Stimulated activated CD8-positive, alpha-beta memory T cell treated with anti-CD3 and anti-CD28 coated beads, Interleukin-4, amount 100 ng/mL, for 1 hour (primary cell): ENCODE measurements around the gene DDX6.
"Not testable (repeated sequence)": the region's sequence is repeated elsewhere in the genome, so short reads cannot be mapped to it uniquely, and the experiment has no call there.

Experiments used
- DNase-seq, 2 donors: peaks; one replicate each; pipeline ENCODE4 v3.0.0-alpha.2; 2020; ENCODE audit warnings: low read depth in 2 of 2, low spot score in 1 of 2

Gene DDX6

DNA sequence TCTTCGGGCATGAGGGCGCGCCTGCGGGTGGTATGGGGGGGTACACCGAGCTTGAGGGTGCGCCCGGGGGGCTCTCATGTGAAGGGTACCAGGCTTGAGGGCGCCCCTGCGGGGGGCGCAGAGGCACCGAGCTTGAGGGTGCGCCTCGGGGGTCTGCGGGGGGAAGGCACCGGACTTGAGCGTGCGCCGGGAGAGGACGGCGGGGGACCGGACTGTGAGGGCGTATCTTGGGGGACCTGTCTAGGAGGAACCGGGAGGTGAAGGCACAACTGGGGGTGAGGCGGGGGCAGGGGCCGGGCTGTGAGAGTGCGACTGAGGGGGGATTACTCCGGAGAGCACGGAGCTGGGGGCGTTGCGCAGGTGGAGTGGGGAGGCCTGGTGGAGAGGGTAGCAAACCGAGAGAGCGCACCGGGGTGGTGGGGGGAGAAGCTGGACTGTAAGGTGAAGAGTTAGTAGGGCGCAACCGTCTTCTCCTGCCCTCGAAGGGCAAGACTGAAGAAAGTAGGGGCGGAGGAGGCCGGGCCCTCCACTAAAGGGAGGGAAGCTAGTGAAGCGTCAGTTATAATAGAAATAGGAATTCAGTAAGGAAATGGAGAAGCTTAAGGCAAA, 1.1 kb upstream of the DDX6 start:
- peak in 1 of 2 donors; percentile 10 for DNase-seq

DNA sequence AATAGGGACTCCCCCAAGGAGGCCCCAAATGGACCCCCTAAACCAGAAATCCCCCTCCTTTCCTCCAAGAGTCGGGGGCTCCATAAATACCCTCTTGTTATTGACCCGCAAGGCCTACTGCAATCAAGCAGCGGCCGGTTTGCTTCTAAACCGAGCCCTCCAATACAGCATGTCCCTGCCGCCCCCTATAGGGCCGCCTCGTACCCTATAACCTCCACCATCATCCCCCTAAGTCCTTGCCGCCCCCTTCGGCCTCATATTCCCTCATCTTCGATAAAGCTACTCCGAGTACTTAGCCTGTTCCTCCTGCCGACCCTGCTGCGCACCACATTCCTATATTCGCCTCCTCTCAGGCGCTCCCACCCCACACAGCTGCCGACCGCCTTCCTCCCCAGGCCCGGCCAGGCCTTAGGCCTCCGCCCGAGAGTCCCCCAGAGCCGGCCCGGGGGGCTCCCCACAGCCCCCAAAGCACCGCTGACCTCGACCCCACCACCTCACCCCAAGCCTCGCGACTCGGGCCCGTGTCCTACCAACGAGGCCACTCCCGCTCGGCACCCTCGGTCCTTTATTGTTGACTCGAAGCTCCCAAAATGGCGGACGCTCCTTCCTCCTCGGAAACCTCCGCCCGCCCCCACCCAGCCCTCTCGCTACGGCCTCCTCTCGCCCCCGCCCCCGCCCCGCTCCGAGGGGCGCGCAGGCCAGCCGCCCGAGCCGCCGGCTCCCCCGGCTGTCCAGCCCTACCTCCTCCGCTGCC, 430 bp downstream of the DDX6 start:
- peak; percentile 26 to 28 for DNase-seq

DNA sequence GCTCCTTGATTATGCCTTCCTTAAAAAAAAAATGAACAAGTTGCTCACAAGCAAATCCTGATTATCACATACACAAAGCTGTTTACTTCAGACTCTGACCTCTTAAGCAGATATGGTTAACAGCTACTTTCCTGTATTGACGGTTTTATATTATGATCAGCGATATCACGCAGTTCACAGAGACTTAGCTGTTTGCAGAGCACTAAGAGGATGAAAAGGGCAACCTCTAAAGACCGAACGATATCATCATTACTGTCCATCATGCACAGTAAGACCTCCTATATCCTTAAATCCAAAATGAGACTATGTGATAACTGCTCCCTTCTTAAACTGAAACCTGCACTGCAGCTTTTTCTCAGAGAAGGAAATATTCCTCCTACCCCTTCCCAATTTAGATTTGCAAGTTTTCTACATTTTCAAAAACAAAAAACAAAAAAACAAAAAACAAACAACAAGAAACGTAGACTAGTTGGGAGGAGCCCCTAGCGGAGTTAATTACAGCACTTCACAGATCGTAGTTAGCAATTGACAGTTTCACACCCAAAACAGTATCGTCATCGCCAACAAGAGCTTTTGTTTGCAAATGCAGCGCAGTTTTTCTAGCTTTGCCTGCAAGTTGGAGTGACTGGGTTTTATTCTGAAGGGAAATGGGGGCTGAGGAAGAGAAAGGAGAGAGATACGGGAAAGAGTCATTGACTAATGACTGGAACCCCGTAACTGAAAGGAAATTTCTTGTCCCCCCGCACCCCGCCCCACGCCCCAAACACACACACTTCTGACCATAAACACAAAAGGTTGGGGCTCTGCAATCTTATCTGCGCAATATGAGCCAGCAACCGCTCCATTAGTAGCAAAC, 1.2 kb downstream of the DDX6 start:
- DNase-seq, result peak in 1 of 2 donors; percentile 10

- DNase-seq, result no peak
These were observed 4.3 kb downstream of the DDX6 start for GRCh38 chr11:118786657-118787056.

GRCh38 chr11:118785362-118785761, 5.6 kb downstream of the DDX6 start:
- no peak for DNase-seq

- DNase-seq, result no peak
These were observed 7.1 kb downstream of the DDX6 start for GRCh38 chr11:118783724-118784495.

GRCh38 chr11:118783324-118783723, 7.6 kb downstream of the DDX6 start:
- not testable (repeated sequence) for DNase-seq

- no peak for DNase-seq
These were observed 12.1 kb downstream of the DDX6 start for GRCh38 chr11:118778898-118779297.

- DNase-seq, result no peak
These were observed 16.9 kb downstream of the DDX6 start for GRCh38 chr11:118774032-118774431.

DNA sequence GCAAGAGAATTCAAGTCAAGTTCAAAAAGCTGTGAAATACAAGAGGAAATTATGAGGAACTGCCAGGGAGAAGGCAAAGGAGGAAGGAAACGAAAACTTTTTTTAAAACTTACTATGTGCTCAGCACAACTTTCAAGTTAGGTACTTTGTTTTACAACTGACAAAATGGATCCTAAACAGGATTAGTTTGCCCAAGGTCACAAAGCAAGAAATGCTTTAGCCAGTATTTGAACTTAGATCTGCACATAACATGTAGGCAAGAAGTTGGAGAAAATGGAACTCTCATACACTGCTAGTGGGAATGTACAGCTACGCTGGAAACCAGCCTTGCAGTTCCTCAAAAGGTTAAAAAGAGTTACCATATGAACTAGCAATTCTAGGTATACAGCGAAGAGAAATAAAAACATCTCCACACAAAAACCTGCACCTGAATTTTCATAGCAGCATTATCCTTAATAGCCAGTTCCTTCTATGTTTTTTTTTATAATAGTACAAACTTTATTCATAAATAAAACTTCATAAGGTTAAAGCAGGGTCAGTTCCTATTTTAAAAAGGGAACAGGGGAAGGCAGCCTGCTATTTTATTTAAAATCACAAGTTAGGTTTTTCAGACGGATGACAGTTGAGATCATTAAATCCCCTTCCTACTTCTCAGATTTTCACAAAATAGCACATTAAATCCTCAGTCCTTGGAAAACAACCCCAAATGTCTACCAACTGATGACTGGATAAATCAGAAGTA, 19.2 kb downstream of the DDX6 start:
- DNase-seq, result no peak

- no peak for DNase-seq
These were observed 22.3 kb downstream of the DDX6 start for GRCh38 chr11:118768690-118769089.

DNA sequence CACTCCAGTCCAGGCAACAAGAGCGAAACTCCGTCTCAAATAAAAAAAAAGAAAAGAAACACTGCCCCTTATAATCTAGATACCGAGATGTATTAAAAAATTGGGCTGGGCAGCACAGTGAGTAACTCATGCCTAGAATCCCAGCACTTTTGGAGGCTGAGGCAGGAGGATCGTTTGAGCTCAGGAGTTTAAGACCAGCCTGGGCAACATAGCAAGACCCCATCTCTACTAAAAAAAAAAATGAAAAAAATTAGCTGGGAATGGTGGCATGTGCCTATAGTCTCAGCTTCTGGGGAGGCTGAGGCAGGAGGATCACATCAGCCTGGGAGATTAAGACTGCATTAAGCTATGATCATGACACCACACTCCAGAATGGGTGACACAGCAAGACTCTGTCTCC, 24.9 kb downstream of the DDX6 start:
- DNase-seq, result no peak

GRCh38 chr11:118765095-118765691, 25.8 kb downstream of the DDX6 start:
- not testable (repeated sequence) for DNase-seq

DNA sequence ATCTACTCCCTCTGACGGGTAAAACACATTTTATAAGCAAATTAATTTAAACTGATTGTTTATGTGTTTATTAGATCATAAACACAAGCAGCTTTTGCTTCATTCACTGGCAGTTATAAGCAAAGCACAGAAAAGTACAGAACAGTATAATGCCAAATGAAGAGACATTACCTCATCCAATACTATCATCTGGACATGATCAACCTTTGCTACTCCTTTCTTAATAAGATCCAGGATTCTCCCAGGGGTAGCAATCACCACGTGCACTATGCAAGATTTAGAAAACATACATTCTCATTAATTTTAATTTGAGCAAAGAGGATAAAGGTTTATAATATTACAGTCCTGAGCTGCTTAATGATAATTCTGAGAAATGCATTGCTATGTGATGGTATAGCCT, 27.9 kb downstream of the DDX6 start:
- no peak for DNase-seq

- DNase-seq, result not testable (repeated sequence)
These were observed 29.0 kb downstream of the DDX6 start for GRCh38 chr11:118761981-118762380.

GRCh38 chr11:118757876-118758399, 33.0 kb downstream of the DDX6 start:
- no peak for DNase-seq

DNA sequence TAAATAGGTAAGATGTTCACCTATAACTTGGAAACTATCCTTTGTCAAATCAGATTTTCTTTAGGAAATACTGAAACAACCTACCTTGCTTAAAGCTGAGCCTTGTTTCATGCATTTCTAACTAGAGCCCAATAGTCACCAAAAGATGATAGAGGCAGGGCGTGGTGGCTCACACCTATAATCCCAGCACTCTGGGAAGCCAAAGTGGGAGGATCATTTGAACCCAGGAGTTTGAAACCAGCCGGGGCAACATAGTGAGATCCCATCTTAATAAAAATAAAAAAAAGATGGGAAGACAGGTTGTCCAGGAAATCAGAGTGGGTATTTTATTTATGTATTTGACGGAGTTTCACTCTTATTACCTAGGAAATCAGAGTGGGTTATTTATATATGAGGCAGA, 38.3 kb downstream of the DDX6 start:
- DNase-seq, result no peak

- DNase-seq, result no peak
These were observed 41.5 kb downstream of the DDX6 start for GRCh38 chr11:118749429-118749828.

GRCh38 chr11:118748056-118748455, 42.9 kb downstream of the DDX6 start:
- DNase-seq, result no peak
